DMS 273 treated with DMSO at 0.1 percent for 48 hours (cell line): ENCODE results near the gene CLDN22.

Source experiments
- DNase-seq: peaks from one replicate; lab custom pipeline; 2025; lab: John Stamatoyannopoulos, UW

Gene CLDN22

GRCh38 chr4:183321516-183321915 lies 1.4 kb upstream of the CLDN22 start:
- no peak for DNase-seq

GRCh38 chr4:183321079-183321478 lies 1.0 kb upstream of the CLDN22 start:
- DNase-seq = no peak

- no peak for DNase-seq
These were observed 1.4 kb downstream of the CLDN22 start for GRCh38 chr4:183318656-183319055.

GRCh38 chr4:183314806-183315205 lies 5.3 kb downstream of the CLDN22 start:
- DNase-seq = no peak

GRCh38 chr4:183314336-183314735 lies 5.7 kb downstream of the CLDN22 start:
- DNase-seq = no peak

GRCh38 chr4:183312841-183313240 lies 7.2 kb downstream of the CLDN22 start:
- DNase-seq = no peak

GRCh38 chr4:183306811-183307210 lies 13.3 kb downstream of the CLDN22 start:
- DNase-seq = peak; percentile 8

- DNase-seq = no peak
These were observed 15.5 kb downstream of the CLDN22 start for GRCh38 chr4:183304538-183304937.

- no peak for DNase-seq
These were observed 16.0 kb downstream of the CLDN22 start for GRCh38 chr4:183304067-183304466.

GRCh38 chr4:183303301-183303700 lies 16.8 kb downstream of the CLDN22 start:
- DNase-seq = no peak

GRCh38 chr4:183300655-183301054 lies 19.4 kb downstream of the CLDN22 start:
- no peak for DNase-seq

GRCh38 chr4:183300070-183300469 lies 20.0 kb downstream of the CLDN22 start:
- DNase-seq = no peak

GRCh38 chr4:183299464-183299863 lies 20.6 kb downstream of the CLDN22 start:
- no peak for DNase-seq

- DNase-seq = no peak
These were observed 22.4 kb downstream of the CLDN22 start for GRCh38 chr4:183297675-183298074.

- no peak for DNase-seq
These were observed 24.4 kb downstream of the CLDN22 start for GRCh38 chr4:183295711-183296110.

- no peak for DNase-seq
These were observed 29.0 kb downstream of the CLDN22 start for GRCh38 chr4:183291070-183291469.

GRCh38 chr4:183289688-183290087 lies 30.4 kb downstream of the CLDN22 start:
- DNase-seq = no peak

GRCh38 chr4:183288955-183289354 lies 31.1 kb downstream of the CLDN22 start:
- DNase-seq = no peak

- DNase-seq = no peak
These were observed 32.4 kb downstream of the CLDN22 start for GRCh38 chr4:183287677-183288076.

- no peak for DNase-seq
These were observed 32.8 kb downstream of the CLDN22 start for GRCh38 chr4:183287309-183287659.

GRCh38 chr4:183286590-183287308 lies 33.3 kb downstream of the CLDN22 start:
- DNase-seq = no peak

GRCh38 chr4:183285886-183286285 lies 34.2 kb downstream of the CLDN22 start:
- no peak for DNase-seq

GRCh38 chr4:183284965-183285364 lies 35.1 kb downstream of the CLDN22 start:
- DNase-seq = no peak

- no peak for DNase-seq
These were observed 35.8 kb downstream of the CLDN22 start for GRCh38 chr4:183284258-183284785.
